Kidney epithelial cell (primary cell): ENCODE data around the gene WDFY3. TPM values are rescaled to one million over a fixed set of nuclear protein-coding genes. Genes with fewer than 3 reads are reported as not detected.

Source experiments
- DNase-seq: peaks from one replicate; pipeline ENCODE4 v3.0.0-alpha.2; 2010; ENCODE audit warnings: low read depth
- H3K27me3 ChIP-seq: 2 replicates; pipeline ENCODE4 v1.6.0; 2011; ENCODE audit warnings: low read length; ENCODE audit not compliant: control insufficient read depth, insufficient read depth
- H3K36me3 ChIP-seq: 2 replicates; pipeline ENCODE4 v1.5.1; 2011; ENCODE audit warnings: low read length; ENCODE audit not compliant: control insufficient read depth, insufficient read depth
- H3K4me3 ChIP-seq: 2 replicates; pipeline ENCODE4 v1.5.1; 2011; ENCODE audit warnings: low read depth, mild to moderate bottlenecking, control low read depth, low read length
- CTCF ChIP-seq: IDR thresholded peaks from 2 replicates; pipeline ENCODE4 v1.5.1; 2011; ENCODE audit warnings: mild to moderate bottlenecking, moderate library complexity, low read length, control low read depth, inconsistent platforms; ENCODE audit not compliant: insufficient read depth, poor library complexity, severe bottlenecking
- total RNA-seq: library from RNA; depleted of rRNA; stranded (reverse); fragments of >200 nt; gene quantifications from 2 replicates; pipeline ENCODE4 v1.2.3, GENCODE V29; 2015

Gene WDFY3
- total RNA-seq, 1 donor from 2014 or later, result 54.4 TPM

GRCh38 chr4:84718699-84719098 is 247.8 kb downstream of the WDFY3 start:
- no peaks in the 10 kb centered on the region for H3K36me3 ChIP-seq
- H3K4me3 ChIP-seq, result no peak overlapping the region
- no peak for TF ChIP-seq CTCF
- DNase-seq, result no peak
- H3K27me3 ChIP-seq, result no peaks in the 10 kb centered on the region

GRCh38 chr4:84710548-84710947 is 255.9 kb downstream of the WDFY3 start:
- no peaks in the 10 kb centered on the region for H3K27me3 ChIP-seq
- H3K4me3 ChIP-seq, result no peak overlapping the region
- H3K36me3 ChIP-seq, result peaks cover 4% of the 10 kb centered on the region
- no peak for DNase-seq
- no peak for TF ChIP-seq CTCF

- no peak for TF ChIP-seq CTCF
- DNase-seq, result no peak
- no peak overlapping the region for H3K4me3 ChIP-seq
- H3K27me3 ChIP-seq, result no peaks in the 10 kb centered on the region
- H3K36me3 ChIP-seq, result peaks cover 4% of the 10 kb centered on the region
Measured at GRCh38 chr4:84708406-84709135, 257.9 kb downstream of the WDFY3 start.

- DNase-seq, result no peak
- Histone ChIP-seq H3K27me3 (no peaks in the 10 kb centered on the region), H3K36me3 (peaks cover 1% of the 10 kb centered on the region), H3K4me3 (no peak overlapping the region)
- TF ChIP-seq CTCF, result no peak
Measured at GRCh38 chr4:84706286-84706685, 260.2 kb downstream of the WDFY3 start.

- Histone ChIP-seq H3K27me3 (no peaks in the 10 kb centered on the region), H3K36me3 (peaks cover 3% of the 10 kb centered on the region)
- no peak for DNase-seq
Measured at GRCh38 chr4:84699001-84699671, 267.4 kb downstream of the WDFY3 start.

More at GRCh38 chr4:84699001-84699671, 267.4 kb downstream of the WDFY3 start:
- TF ChIP-seq CTCF, result no peak
- H3K4me3 ChIP-seq, result no peak overlapping the region
